ENCODE data around the gene LRRC8C.

The LRRC8C gene

GRCh38 chr1:89725011-89725370 lies 92.1 kb downstream of the LRRC8C start:
- H3K36me3 Mint-ChIP-seq (ENCODE audit: insufficient read depth), result peaks cover 5% of the 10 kb centered on the region
- no peak overlapping the region for H3K4me3 Mint-ChIP-seq
- H3K9me3 Mint-ChIP-seq, result no peaks in the 10 kb centered on the region
- DNase-seq (ENCODE audit: low spot score in 2 of 2), result no peak
- no peaks in the 10 kb centered on the region for H3K27me3 Mint-ChIP-seq
- peaks cover 71% of the 10 kb centered on the region for H3K4me1 Mint-ChIP-seq
- peak overlapping the region; percentile 41 for H3K27ac Mint-ChIP-seq (ENCODE audit: low read depth)
- ATAC-seq (replicated peaks; ENCODE audit: extremely low read depth, poor library complexity, severe bottlenecking), result no peak

GRCh38 chr1:89725631-89726030 lies 92.7 kb downstream of the LRRC8C start:
- peak overlapping the region; percentile 41 for H3K27ac Mint-ChIP-seq (ENCODE audit: low read depth)
- DNase-seq (ENCODE audit: low spot score in 2 of 2), result no peak
- peaks cover 66% of the 10 kb centered on the region for H3K4me1 Mint-ChIP-seq
- H3K4me3 Mint-ChIP-seq, result no peak overlapping the region
- H3K36me3 Mint-ChIP-seq (ENCODE audit: insufficient read depth), result peaks cover 3% of the 10 kb centered on the region
- no peaks in the 10 kb centered on the region for H3K9me3 Mint-ChIP-seq
- no peaks in the 10 kb centered on the region for H3K27me3 Mint-ChIP-seq
- ATAC-seq (replicated peaks; ENCODE audit: extremely low read depth, poor library complexity, severe bottlenecking), result no peak

- no peak for DNase-seq (ENCODE audit: low spot score in 2 of 2)
- peak overlapping the region; percentile 8 for H3K27ac Mint-ChIP-seq (ENCODE audit: low read depth)
- no peaks in the 10 kb centered on the region for H3K27me3 Mint-ChIP-seq
- H3K9me3 Mint-ChIP-seq, result no peaks in the 10 kb centered on the region
- H3K36me3 Mint-ChIP-seq (ENCODE audit: insufficient read depth), result peaks cover 3% of the 10 kb centered on the region
- no peak for ATAC-seq (replicated peaks; ENCODE audit: extremely low read depth, poor library complexity, severe bottlenecking)
- H3K4me1 Mint-ChIP-seq, result peaks cover 64% of the 10 kb centered on the region
- H3K4me3 Mint-ChIP-seq, result no peak overlapping the region
These were observed 94.8 kb downstream of the LRRC8C start for GRCh38 chr1:89727517-89728312.

GRCh38 chr1:89728381-89728780 lies 95.5 kb downstream of the LRRC8C start:
- Mint-ChIP-seq H3K36me3 (ENCODE audit: insufficient read depth) (peaks cover 3% of the 10 kb centered on the region), H3K27ac (ENCODE audit: low read depth) (no peak overlapping the region)
- no peak for ATAC-seq (replicated peaks; ENCODE audit: extremely low read depth, poor library complexity, severe bottlenecking)

GRCh38 chr1:89732206-89732605 lies 99.3 kb downstream of the LRRC8C start:
- ATAC-seq (replicated peaks; ENCODE audit: extremely low read depth, poor library complexity, severe bottlenecking), result no peak
- Mint-ChIP-seq H3K27me3 (no peaks in the 10 kb centered on the region), H3K9me3 (no peaks in the 10 kb centered on the region), H3K36me3 (ENCODE audit: insufficient read depth) (no peaks in the 10 kb centered on the region), H3K4me1 (peaks cover 28% of the 10 kb centered on the region), H3K27ac (ENCODE audit: low read depth) (no peak overlapping the region), H3K4me3 (no peak overlapping the region)
- no peak for DNase-seq (ENCODE audit: low spot score in 2 of 2)

More at GRCh38 chr1:89728381-89728780, 95.5 kb downstream of the LRRC8C start:
- H3K9me3 Mint-ChIP-seq, result no peaks in the 10 kb centered on the region
- no peak for DNase-seq (ENCODE audit: low spot score in 2 of 2)
- peaks cover 57% of the 10 kb centered on the region for H3K4me1 Mint-ChIP-seq
- no peaks in the 10 kb centered on the region for H3K27me3 Mint-ChIP-seq
- no peak overlapping the region for H3K4me3 Mint-ChIP-seq

GRCh38 chr1:89732643-89733222 lies 99.8 kb downstream of the LRRC8C start:
- no peak overlapping the region for H3K27ac Mint-ChIP-seq (ENCODE audit: low read depth)
- no peaks in the 10 kb centered on the region for H3K36me3 Mint-ChIP-seq (ENCODE audit: insufficient read depth)
- H3K9me3 Mint-ChIP-seq, result no peaks in the 10 kb centered on the region
- H3K27me3 Mint-ChIP-seq, result no peaks in the 10 kb centered on the region
- ATAC-seq (replicated peaks; ENCODE audit: extremely low read depth, poor library complexity, severe bottlenecking), result no peak
- H3K4me3 Mint-ChIP-seq, result no peak overlapping the region
- H3K4me1 Mint-ChIP-seq, result peaks cover 24% of the 10 kb centered on the region
- no peak for DNase-seq (ENCODE audit: low spot score in 2 of 2)

- H3K9me3 Mint-ChIP-seq, result no peaks in the 10 kb centered on the region
- ATAC-seq (replicated peaks; ENCODE audit: extremely low read depth, poor library complexity, severe bottlenecking) (no peak), DNase-seq (ENCODE audit: low spot score in 2 of 2) (no peak)
- H3K4me1 Mint-ChIP-seq, result peaks cover 16% of the 10 kb centered on the region
- H3K36me3 Mint-ChIP-seq (ENCODE audit: insufficient read depth), result no peaks in the 10 kb centered on the region
- no peak overlapping the region for H3K27ac Mint-ChIP-seq (ENCODE audit: low read depth)
- no peak overlapping the region for H3K4me3 Mint-ChIP-seq
- no peaks in the 10 kb centered on the region for H3K27me3 Mint-ChIP-seq
These were observed 100.8 kb downstream of the LRRC8C start for GRCh38 chr1:89733748-89734147.

GRCh38 chr1:89734442-89734841 lies 101.5 kb downstream of the LRRC8C start:
- Mint-ChIP-seq H3K4me3 (no peak overlapping the region), H3K27me3 (no peaks in the 10 kb centered on the region), H3K9me3 (no peaks in the 10 kb centered on the region), H3K36me3 (ENCODE audit: insufficient read depth) (no peaks in the 10 kb centered on the region), H3K27ac (ENCODE audit: low read depth) (no peak overlapping the region), H3K4me1 (peaks cover 18% of the 10 kb centered on the region)
- no peak for DNase-seq (ENCODE audit: low spot score in 2 of 2)
- ATAC-seq (replicated peaks; ENCODE audit: extremely low read depth, poor library complexity, severe bottlenecking), result no peak

- H3K27me3 Mint-ChIP-seq, result no peaks in the 10 kb centered on the region
These were observed 102.6 kb downstream of the LRRC8C start for GRCh38 chr1:89735479-89735878.

GRCh38 chr1:89736937-89737733 lies 104.2 kb downstream of the LRRC8C start:
- Mint-ChIP-seq H3K4me1 (peaks cover 33% of the 10 kb centered on the region), H3K27me3 (no peaks in the 10 kb centered on the region), H3K4me3 (no peak overlapping the region), H3K36me3 (ENCODE audit: insufficient read depth) (no peaks in the 10 kb centered on the region), H3K27ac (ENCODE audit: low read depth) (no peak overlapping the region), H3K9me3 (no peaks in the 10 kb centered on the region)
- DNase-seq (ENCODE audit: low spot score in 2 of 2), result no peak
- no peak for ATAC-seq (replicated peaks; ENCODE audit: extremely low read depth, poor library complexity, severe bottlenecking)

More at GRCh38 chr1:89735479-89735878, 102.6 kb downstream of the LRRC8C start:
- Mint-ChIP-seq H3K27ac (ENCODE audit: low read depth) (no peak overlapping the region), H3K4me1 (peaks cover 28% of the 10 kb centered on the region), H3K4me3 (no peak overlapping the region), H3K9me3 (no peaks in the 10 kb centered on the region), H3K36me3 (ENCODE audit: insufficient read depth) (no peaks in the 10 kb centered on the region)
- DNase-seq (ENCODE audit: low spot score in 2 of 2) (no peak), ATAC-seq (replicated peaks; ENCODE audit: extremely low read depth, poor library complexity, severe bottlenecking) (no peak)

- no peak for ATAC-seq (replicated peaks; ENCODE audit: extremely low read depth, poor library complexity, severe bottlenecking)
- no peak for DNase-seq (ENCODE audit: low spot score in 2 of 2)
- Mint-ChIP-seq H3K4me3 (no peak overlapping the region), H3K9me3 (no peaks in the 10 kb centered on the region), H3K27ac (ENCODE audit: low read depth) (peak overlapping the region; percentile 3), H3K27me3 (no peaks in the 10 kb centered on the region), H3K4me1 (peaks cover 39% of the 10 kb centered on the region), H3K36me3 (ENCODE audit: insufficient read depth) (no peaks in the 10 kb centered on the region)
These were observed 105.1 kb downstream of the LRRC8C start for GRCh38 chr1:89737985-89738510.

GRCh38 chr1:89739013-89739843 lies 106.3 kb downstream of the LRRC8C start:
- Mint-ChIP-seq H3K36me3 (ENCODE audit: insufficient read depth) (no peaks in the 10 kb centered on the region), H3K27me3 (no peaks in the 10 kb centered on the region), H3K27ac (ENCODE audit: low read depth) (peak overlapping the region; percentile 87), H3K4me1 (peaks cover 41% of the 10 kb centered on the region), H3K9me3 (no peaks in the 10 kb centered on the region), H3K4me3 (peak overlapping the region; percentile 38)
- no peak for DNase-seq (ENCODE audit: low spot score in 2 of 2)
- peak; percentile 49 for ATAC-seq (replicated peaks; ENCODE audit: extremely low read depth, poor library complexity, severe bottlenecking)
